SK-N-SH (cell line): ENCODE measurements around the gene MMP8. TPM values are rescaled to one million over a fixed set of nuclear protein-coding genes. Genes with fewer than 3 reads are reported as not detected.

ENCODE experiments used
- CTCF ChIA-PET: fragments of 300-600, 350-600 bp; formaldehyde crosslinking; extraction: SDS; loops from one replicate; lab custom pipeline; 2021; lab: Yijun Ruan, JAX
- POLR2A ChIA-PET: fragments of 350-600 bp; sonication (Branson Sonifier 250); formaldehyde crosslinking; extraction: SDS; loops from one replicate; lab custom pipeline; 2020; ENCODE audit warnings: antibody characterized with exemption, inconsistent platforms; lab: Yijun Ruan, JAX
- DNase-seq: peaks from one replicate; pipeline ENCODE4 v3.0.0; 2012
- H2AFZ ChIP-seq: fragments of 200-600 bp; sonication (generic); 2 replicates; pipeline ENCODE4 v1.8.1; 2016; ENCODE audit warnings: antibody characterized with exemption, mild to moderate bottlenecking, low read depth
- H3F3A ChIP-seq: fragments of 200-600 bp; sonication (generic); replicated peaks from 2 replicates; pipeline ENCODE3; 2016; ENCODE audit warnings: antibody characterized with exemption, mild to moderate bottlenecking; ENCODE audit not compliant: insufficient read depth
- H3K27ac ChIP-seq, 2 experiments: fragments of 200-500 bp in 1 of 2; fragments of 200-600 bp in 1 of 2; sonication (Bioruptor generic) in 1 of 2; sonication (generic), shearing (Covaris generic) in 1 of 2; 2 replicates each; pipeline versions ENCODE4 v1.5.1 to v1.6.1; 2014 to 2016; ENCODE audit warnings: low read depth in 2 of 2, inconsistent platforms in 1 of 2, low read length in 1 of 2, mild to moderate bottlenecking in 1 of 2, mixed read lengths in 1 of 2
- H3K27me3 ChIP-seq: fragments of 200-600 bp; sonication (generic), shearing (Covaris generic); 2 replicates; pipeline ENCODE4 v1.6.1; 2016; ENCODE audit warnings: mixed run types; ENCODE audit not compliant: insufficient read depth
- H3K36me3 ChIP-seq, 2 experiments: fragments of 200-500 bp in 1 of 2; fragments of 200-600 bp in 1 of 2; sonication (Bioruptor generic) in 1 of 2; sonication (generic) in 1 of 2; replicated peaks in 1 of 2; 2 replicates each; pipeline versions ENCODE3 to v1.5.1; 2014 to 2016; ENCODE audit warnings: low read length in 1 of 2, mild to moderate bottlenecking in 1 of 2; ENCODE audit not compliant: insufficient read depth in 2 of 2, control insufficient read depth in 1 of 2
- H3K4me1 ChIP-seq, 2 experiments: fragments of 200-500 bp in 1 of 2; fragments of 200-600 bp in 1 of 2; sonication (Bioruptor generic) in 1 of 2; sonication (generic), shearing (Covaris generic) in 1 of 2; 2 replicates each; pipeline versions ENCODE4 v1.5.1 to v1.6.1; 2014 to 2016; ENCODE audit warnings: low read depth in 1 of 2, low read length in 1 of 2, mixed run types in 1 of 2; ENCODE audit not compliant: insufficient read depth in 2 of 2, control insufficient read depth in 1 of 2
- H3K4me2 ChIP-seq: fragments of 200-600 bp; sonication (generic), shearing (Covaris generic); 2 replicates; pipeline ENCODE4 v1.6.1; 2017; ENCODE audit warnings: mixed run types
- H3K4me3 ChIP-seq, 2 experiments: fragments of 200-500 bp in 1 of 2; fragments of 200-600 bp in 1 of 2; sonication (Bioruptor generic) in 1 of 2; sonication (generic), shearing (Covaris generic) in 1 of 2; 2 replicates each; pipeline versions ENCODE4 v1.5.1 to v1.8.1; 2014 to 2016; ENCODE audit warnings: low read depth in 2 of 2, inconsistent platforms in 1 of 2, low read length in 1 of 2, mild to moderate bottlenecking in 1 of 2, mixed read lengths in 1 of 2, moderate library complexity in 1 of 2
- H3K79me2 ChIP-seq: fragments of 200-600 bp; sonication (generic); 2 replicates; pipeline ENCODE4 v1.8.1; 2017; ENCODE audit warnings: mild to moderate bottlenecking; ENCODE audit not compliant: insufficient read depth
- H3K9ac ChIP-seq: fragments of 200-600 bp; sonication (generic); 2 replicates; pipeline ENCODE4 v1.6.1; 2017; ENCODE audit warnings: mixed run types
- H3K9me2 ChIP-seq: fragments of 200-600 bp; sonication (generic); 2 replicates; pipeline ENCODE4 v1.6.1; 2017; ENCODE audit warnings: mixed run types
- H3K9me3 ChIP-seq: fragments of 200-600 bp; sonication (generic); 2 replicates; pipeline ENCODE4 v1.6.1; 2017; ENCODE audit warnings: mixed run types, mild to moderate bottlenecking, moderate library complexity
- H4K20me1 ChIP-seq: fragments of 200-600 bp; sonication (generic); 2 replicates; pipeline ENCODE4 v1.6.1; 2017; ENCODE audit warnings: mild to moderate bottlenecking, mixed run types; ENCODE audit not compliant: insufficient read depth
- CHD2 ChIP-seq: fragments of 150-350 bp; IDR thresholded peaks from 2 replicates; pipeline ENCODE4 v1.6.1; 2018; ENCODE audit warnings: low read length; ENCODE audit not compliant: partially characterized antibody
- EP300 ChIP-seq, 2 experiments: IDR thresholded peaks; 2 replicates each; pipeline versions ENCODE4 v1.4.0 to v1.6.1; 2012; ENCODE audit warnings: borderline replicate concordance in 1 of 2, low read depth in 1 of 2, low read length in 1 of 2
- FOSL2 ChIP-seq: IDR thresholded peaks from 2 replicates; pipeline ENCODE4 v1.4.0; 2012; ENCODE audit warnings: low read depth, mild to moderate bottlenecking, moderate library complexity, borderline replicate concordance
- FOXJ3 ChIP-seq: sonication (generic); formaldehyde crosslinking; IDR thresholded peaks from 2 replicates; pipeline ENCODE4 v1.5.1; 2020; ENCODE audit warnings: mild to moderate bottlenecking, missing genetic modification reagents
- MXI1 ChIP-seq: IDR thresholded peaks from 2 replicates; pipeline ENCODE4 v1.6.1; 2012; ENCODE audit warnings: mild to moderate bottlenecking, low read depth, low read length, improper control_type of control experiment
- NFIC ChIP-seq: IDR thresholded peaks from 2 replicates; pipeline ENCODE4 v1.4.0; 2012; ENCODE audit warnings: borderline replicate concordance
- NRF1 ChIP-seq: IDR thresholded peaks from 2 replicates; pipeline ENCODE4 v1.6.1; 2012; ENCODE audit warnings: low read depth, mild to moderate bottlenecking, low read length
- POLR2AphosphoS5 ChIP-seq: IDR thresholded peaks from 2 replicates; pipeline ENCODE4 v1.6.1; 2012; ENCODE audit warnings: low read depth, low read length
- RCOR1 ChIP-seq: fragments of 150-350 bp; IDR thresholded peaks from 2 replicates; pipeline ENCODE4 v1.6.1; 2017; ENCODE audit warnings: antibody characterized with exemption, low read length
- SIN3A ChIP-seq: IDR thresholded peaks from 2 replicates; pipeline ENCODE4 v1.6.1; 2012; ENCODE audit warnings: low read depth, mild to moderate bottlenecking, low read length, moderate library complexity, borderline replicate concordance
- TCF12 ChIP-seq: IDR thresholded peaks from 2 replicates; pipeline ENCODE4 v1.4.0; 2012
- TEAD4 ChIP-seq: IDR thresholded peaks from 2 replicates; pipeline ENCODE4 v1.4.0; 2012; ENCODE audit warnings: mild to moderate bottlenecking, borderline replicate concordance; ENCODE audit not compliant: insufficient read depth
- YY1 ChIP-seq: IDR thresholded peaks from 2 replicates; pipeline ENCODE4 v1.4.0; 2012; ENCODE audit warnings: low read depth, mild to moderate bottlenecking
- WGBS: methylation state at CpG from one replicate; pipeline ENCODE4 v1.1.6; 2017; ENCODE audit warnings: low lambda C conversion rate; 5-methylcytosine and 5-hydroxymethylcytosine counted together
- polyA plus RNA-seq, 3 experiments: library from polyadenylated mRNA; depleted of rRNA; stranded (reverse); fragments of >200 nt; gene quantifications; 2 replicates each; pipeline ENCODE4 v1.2.3, GENCODE V29; 2012
- TF ChIP-seq, protein P1 (sequence below): fragments of 200-600 bp; sonication (generic); IDR thresholded peaks from 2 replicates; pipeline ENCODE4 v1.6.1; 2017; ENCODE audit warnings: antibody characterized with exemption, mild to moderate bottlenecking, moderate library complexity

Gene MMP8
- polyA plus RNA-seq, 1 of the 3 experiments (the other 2 are of a cell fraction): 0.07 TPM

DNA sequence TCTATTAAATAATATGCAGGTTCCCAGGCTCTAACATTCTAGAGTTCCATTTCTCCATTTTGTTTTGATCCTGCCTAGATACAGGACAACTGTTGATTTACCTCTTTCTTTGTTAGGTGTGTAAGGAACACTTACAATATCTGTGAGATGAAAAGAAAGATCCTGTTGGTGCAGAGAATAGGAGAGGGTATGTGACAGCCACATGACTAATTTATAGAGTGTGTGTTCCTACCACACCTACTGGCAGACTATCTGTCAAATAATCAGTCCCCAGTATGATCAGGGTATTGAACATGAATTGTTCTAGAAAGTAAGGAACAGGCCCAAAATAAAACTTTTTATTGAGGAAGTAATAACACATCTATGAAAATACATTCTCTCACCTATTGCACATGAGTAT is 45.4 kb upstream of the MMP8 start:
- Histone ChIP-seq H3K27ac (no peak overlapping the region), H3K9me3 (no peaks in the 10 kb centered on the region), H3K27me3 (no peaks in the 10 kb centered on the region), H2AFZ (no peak overlapping the region), H3K4me2 (no peak overlapping the region), H3K9ac (no peak overlapping the region), H3K79me2 (no peaks in the 10 kb centered on the region), H3K4me3 (no peak overlapping the region), H3K9me2 (no peaks in the 10 kb centered on the region), H3F3A (no peaks in the 10 kb centered on the region), H3K36me3 (no peaks in the 10 kb centered on the region), H3K4me1 (no peaks in the 10 kb centered on the region), H4K20me1 (no peaks in the 10 kb centered on the region)
- ChIA-PET POLR2A (no interaction called here), CTCF (no interaction called here)
- no peak for DNase-seq
- TF ChIP-seq, protein P1, sequence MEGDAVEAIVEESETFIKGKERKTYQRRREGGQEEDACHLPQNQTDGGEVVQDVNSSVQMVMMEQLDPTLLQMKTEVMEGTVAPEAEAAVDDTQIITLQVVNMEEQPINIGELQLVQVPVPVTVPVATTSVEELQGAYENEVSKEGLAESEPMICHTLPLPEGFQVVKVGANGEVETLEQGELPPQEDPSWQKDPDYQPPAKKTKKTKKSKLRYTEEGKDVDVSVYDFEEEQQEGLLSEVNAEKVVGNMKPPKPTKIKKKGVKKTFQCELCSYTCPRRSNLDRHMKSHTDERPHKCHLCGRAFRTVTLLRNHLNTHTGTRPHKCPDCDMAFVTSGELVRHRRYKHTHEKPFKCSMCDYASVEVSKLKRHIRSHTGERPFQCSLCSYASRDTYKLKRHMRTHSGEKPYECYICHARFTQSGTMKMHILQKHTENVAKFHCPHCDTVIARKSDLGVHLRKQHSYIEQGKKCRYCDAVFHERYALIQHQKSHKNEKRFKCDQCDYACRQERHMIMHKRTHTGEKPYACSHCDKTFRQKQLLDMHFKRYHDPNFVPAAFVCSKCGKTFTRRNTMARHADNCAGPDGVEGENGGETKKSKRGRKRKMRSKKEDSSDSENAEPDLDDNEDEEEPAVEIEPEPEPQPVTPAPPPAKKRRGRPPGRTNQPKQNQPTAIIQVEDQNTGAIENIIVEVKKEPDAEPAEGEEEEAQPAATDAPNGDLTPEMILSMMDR: no peak
- no peak for TF ChIP-seq RCOR1
- TF ChIP-seq SIN3A: no peak
- no peak for TF ChIP-seq TEAD4
- no peak for TF ChIP-seq NFIC
- TF ChIP-seq FOXJ3: no peak
- TF ChIP-seq POLR2AphosphoS5: no peak
- TF ChIP-seq MXI1: no peak
- TF ChIP-seq EP300 (IDR thresholded peaks at IDR 0.05; ENCODE audit: borderline replicate concordance in 1 of 2, low read depth in 1 of 2, low read length in 1 of 2): no peak
- no peak for TF ChIP-seq YY1
- TF ChIP-seq CHD2: no peak
- no peak for TF ChIP-seq TCF12

DNA sequence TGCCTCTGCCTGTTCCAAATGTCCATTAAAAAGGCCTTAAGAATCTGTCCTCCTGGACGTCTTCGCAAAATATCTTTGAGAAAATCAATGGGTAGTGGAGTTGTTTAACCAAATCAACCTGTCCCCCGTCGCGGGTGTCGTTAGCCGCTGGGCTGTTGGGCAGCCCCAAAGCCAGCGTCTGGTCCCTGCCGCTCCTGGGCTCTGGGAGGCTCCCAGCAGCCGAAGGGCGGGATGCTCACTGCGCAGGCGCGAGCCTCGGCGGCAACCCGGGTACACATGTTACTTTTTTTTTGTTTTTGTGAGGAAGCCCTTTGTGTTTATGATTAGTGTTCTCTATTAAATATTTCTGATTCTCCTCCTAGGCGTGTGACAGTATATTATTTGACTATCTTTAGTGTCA is 43.0 kb upstream of the MMP8 start:
- no peak overlapping the region for H3K27ac ChIP-seq
- CTCF ChIA-PET: no interaction called here

DNA sequence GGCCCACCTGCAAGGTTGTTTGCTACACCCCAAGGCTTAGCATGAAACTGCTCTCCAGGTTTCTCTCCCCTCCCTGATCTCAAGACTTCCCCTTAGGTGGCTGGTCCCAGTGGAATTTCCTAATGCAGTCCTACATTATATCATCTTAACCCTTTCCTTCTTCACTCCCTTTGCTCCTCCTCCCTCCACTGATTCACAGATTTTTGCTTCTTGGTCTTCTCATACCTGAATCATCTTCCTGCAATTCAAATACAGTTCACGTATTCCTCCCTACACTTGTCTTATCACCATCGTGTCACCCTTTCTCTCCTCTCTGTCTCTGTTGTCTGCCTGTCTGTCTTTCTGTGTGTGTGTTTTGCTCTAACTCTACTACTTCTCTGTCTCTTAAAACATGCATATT is 38.7 kb upstream of the MMP8 start:
- ChIA-PET CTCF (no interaction called here), POLR2A (no interaction called here)
- WGBS: 14% methylated on average over 2 of the region's 2 CpGs
- Histone ChIP-seq H3K9ac (no peak overlapping the region), H3F3A (peaks cover 32% of the 10 kb centered on the region), H2AFZ (no peak overlapping the region), H3K4me2 (no peak overlapping the region), H3K4me1 (peaks cover 0 to 37% of the 10 kb centered on the region in 2 experiments; a peak in 2 of 4 replicates), H3K36me3 (no peaks in the 10 kb centered on the region), H3K27ac (no peak overlapping the region; a peak in 1 of 4 replicates), H3K9me3 (no peaks in the 10 kb centered on the region), H4K20me1 (no peaks in the 10 kb centered on the region), H3K27me3 (no peaks in the 10 kb centered on the region), H3K79me2 (no peaks in the 10 kb centered on the region), H3K4me3 (no peak overlapping the region), H3K9me2 (no peaks in the 10 kb centered on the region)
- DNase-seq: no peak
- no peak for TF ChIP-seq RCOR1
- TF ChIP-seq FOSL2: peak; percentile 4; the same call in 1 of the 2 replicates

More for the DNA sequence above, 43.0 kb upstream of the MMP8 start:
- no peak overlapping the region for H3K9ac ChIP-seq
- H3F3A ChIP-seq: peaks cover 3% of the 10 kb centered on the region
- H3K9me3 ChIP-seq: no peaks in the 10 kb centered on the region
- H4K20me1 ChIP-seq: no peaks in the 10 kb centered on the region
- POLR2A ChIA-PET: no interaction called here
- H2AFZ ChIP-seq: no peak overlapping the region
- no peak overlapping the region for H3K4me2 ChIP-seq
- peak; percentile 54 for DNase-seq
- TF ChIP-seq NRF1: peak; percentile 58
- TF ChIP-seq POLR2AphosphoS5: no peak
- TF ChIP-seq, all 33 proteins: peak for 1
- H3K4me1 ChIP-seq: peaks cover 0 to 8% of the 10 kb centered on the region in 2 experiments; a peak in 1 of 4 replicates
- H3K79me2 ChIP-seq: no peaks in the 10 kb centered on the region
- H3K27me3 ChIP-seq: no peaks in the 10 kb centered on the region
- H3K9me2 ChIP-seq: no peaks in the 10 kb centered on the region
- 32% methylated on average over 18 of the region's 18 CpGs for WGBS
- H3K4me3 ChIP-seq: no peak overlapping the region
- no peaks in the 10 kb centered on the region for H3K36me3 ChIP-seq
